ENCODE results near the gene HAL.

The HAL gene

DNA sequence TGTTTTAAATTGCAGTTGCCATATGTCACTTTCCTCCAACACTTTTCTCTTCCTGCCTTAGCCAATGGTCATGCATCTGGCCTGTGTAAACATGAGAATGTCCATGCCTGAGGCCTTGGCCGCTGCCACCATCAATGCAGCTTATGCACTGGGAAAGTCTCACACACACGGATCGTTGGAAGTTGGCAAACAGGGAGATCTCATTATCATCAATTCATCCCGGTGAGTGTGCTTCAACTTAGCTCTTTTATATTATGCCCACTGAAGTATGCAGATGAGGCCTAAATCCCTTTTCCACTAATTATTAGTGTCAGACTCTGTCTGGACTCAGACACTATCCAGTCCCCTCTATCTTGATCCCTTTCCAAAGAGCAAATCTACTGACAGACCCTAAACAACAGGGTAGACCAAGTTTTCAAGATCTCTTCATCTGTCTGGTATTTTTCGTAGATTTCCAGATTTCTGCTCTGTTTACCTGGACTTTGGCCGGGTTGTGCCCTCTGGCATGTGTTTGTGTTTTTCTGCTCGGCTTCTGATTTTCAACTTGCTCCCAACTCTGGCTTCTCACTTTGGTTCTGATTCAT, 29.8 kb downstream of the HAL start:
- DNase-seq (ENCODE audit: low read depth, low spot score) = no peak
- POLR2A ChIA-PET = no interaction called here
- CTCF ChIA-PET = interaction anchor here (1.1 kb wide), 1 partner anchor 32 kb away, joined by 3 read pairs; no protein-coding TSS in a partner anchor
- H3K4me3 ChIP-seq (ENCODE audit: low read depth, low read length) = no peak overlapping the region
- TF ChIP-seq, protein P1, sequence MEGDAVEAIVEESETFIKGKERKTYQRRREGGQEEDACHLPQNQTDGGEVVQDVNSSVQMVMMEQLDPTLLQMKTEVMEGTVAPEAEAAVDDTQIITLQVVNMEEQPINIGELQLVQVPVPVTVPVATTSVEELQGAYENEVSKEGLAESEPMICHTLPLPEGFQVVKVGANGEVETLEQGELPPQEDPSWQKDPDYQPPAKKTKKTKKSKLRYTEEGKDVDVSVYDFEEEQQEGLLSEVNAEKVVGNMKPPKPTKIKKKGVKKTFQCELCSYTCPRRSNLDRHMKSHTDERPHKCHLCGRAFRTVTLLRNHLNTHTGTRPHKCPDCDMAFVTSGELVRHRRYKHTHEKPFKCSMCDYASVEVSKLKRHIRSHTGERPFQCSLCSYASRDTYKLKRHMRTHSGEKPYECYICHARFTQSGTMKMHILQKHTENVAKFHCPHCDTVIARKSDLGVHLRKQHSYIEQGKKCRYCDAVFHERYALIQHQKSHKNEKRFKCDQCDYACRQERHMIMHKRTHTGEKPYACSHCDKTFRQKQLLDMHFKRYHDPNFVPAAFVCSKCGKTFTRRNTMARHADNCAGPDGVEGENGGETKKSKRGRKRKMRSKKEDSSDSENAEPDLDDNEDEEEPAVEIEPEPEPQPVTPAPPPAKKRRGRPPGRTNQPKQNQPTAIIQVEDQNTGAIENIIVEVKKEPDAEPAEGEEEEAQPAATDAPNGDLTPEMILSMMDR (IDR thresholded peaks at IDR 0.05; ENCODE audit: insufficient read depth, low read length, missing control alignments) = no peak

DNA sequence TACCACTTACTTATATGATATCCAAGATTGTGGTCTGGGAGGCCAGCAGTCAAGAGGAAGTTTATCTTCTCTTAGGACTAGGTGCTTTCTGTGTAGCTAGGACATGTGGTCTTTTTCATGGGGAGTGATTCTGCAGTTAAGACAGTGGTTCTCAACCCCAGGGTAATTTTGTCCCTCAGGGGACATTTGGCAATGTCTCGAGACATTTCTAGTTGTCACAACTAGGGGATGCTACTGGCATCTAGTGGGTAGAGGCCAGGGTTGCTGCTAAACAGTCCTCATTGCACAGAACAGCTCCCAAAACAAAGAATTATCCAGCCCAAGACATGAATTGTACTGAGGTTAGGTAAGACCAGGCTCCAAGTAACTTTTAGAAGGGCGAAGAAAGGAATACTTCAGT, 33.0 kb downstream of the HAL start:
- CTCF ChIA-PET = interaction anchor here (1.6 kb wide), 1 partner anchor 45 kb away, joined by 4 read pairs; no protein-coding TSS in a partner anchor
- H3K4me3 ChIP-seq (ENCODE audit: low read depth, low read length) = no peak overlapping the region
- POLR2A ChIA-PET = no interaction called here
- no peak for DNase-seq (ENCODE audit: low read depth, low spot score)
- TF ChIP-seq, protein P1 (IDR thresholded peaks at IDR 0.05; ENCODE audit: insufficient read depth, low read length, missing control alignments) = no peak

DNA sequence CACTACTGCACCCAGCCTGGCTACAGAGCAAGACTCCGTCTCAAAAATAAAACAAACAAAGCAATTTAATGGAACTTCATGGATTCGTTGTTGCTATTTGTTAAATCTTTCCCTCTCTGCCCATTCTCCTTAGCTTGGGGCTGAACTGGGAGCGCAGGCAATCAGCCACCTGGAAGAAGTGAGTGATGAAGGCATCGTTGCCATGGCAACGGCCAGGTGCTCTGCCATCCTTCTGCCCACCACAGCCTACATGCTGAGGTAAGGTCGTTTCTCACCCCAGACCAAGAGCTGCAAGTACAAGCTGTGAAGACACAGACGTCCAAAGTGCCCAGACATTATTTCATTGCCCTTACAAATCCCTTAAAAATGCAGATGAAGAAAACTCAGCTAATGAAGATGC, 33.9 kb downstream of the HAL start:
- no peak for DNase-seq (ENCODE audit: low read depth, low spot score)
- no peak overlapping the region for H3K4me3 ChIP-seq (ENCODE audit: low read depth, low read length)
- CTCF ChIA-PET = interaction anchor here (1.0 to 1.6 kb wide), 2 partner anchors 10 to 44 kb away, joined by 3 to 4 read pairs; no protein-coding TSS in a partner anchor
- POLR2A ChIA-PET = no interaction called here
- TF ChIP-seq, protein P1 (IDR thresholded peaks at IDR 0.05; ENCODE audit: insufficient read depth, low read length, missing control alignments) = no peak

DNA sequence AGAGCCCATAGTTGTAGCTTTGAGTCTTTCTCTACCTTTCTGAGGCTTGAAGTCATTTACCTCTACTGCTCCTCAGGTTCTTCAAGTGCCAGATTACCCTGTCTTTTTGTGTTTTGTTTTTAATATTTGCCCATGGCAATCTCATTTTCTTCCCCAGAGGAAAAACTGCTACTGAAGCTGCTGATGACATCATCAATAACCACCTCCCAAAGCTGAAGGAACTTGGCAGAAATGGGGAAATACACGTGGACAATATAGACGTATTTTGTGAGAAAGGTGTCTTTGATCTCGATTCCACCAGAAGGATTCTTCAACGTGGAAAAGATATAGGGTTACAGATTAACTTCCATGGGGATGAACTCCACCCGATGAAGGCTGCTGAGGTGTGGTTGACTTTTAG, 35.9 kb downstream of the HAL start:
- TF ChIP-seq, protein P1 (IDR thresholded peaks at IDR 0.05; ENCODE audit: insufficient read depth, low read length, missing control alignments) = no peak
- DNase-seq (ENCODE audit: low read depth, low spot score) = no peak
- ChIA-PET CTCF (interaction anchor here (1.0 to 1.6 kb wide), 2 partner anchors 8 to 39 kb away, joined by 5 read pairs; no protein-coding TSS in a partner anchor), POLR2A (interaction anchor here (0.7 kb wide), 1 partner anchor 467 kb away, joined by 3 read pairs; no protein-coding TSS in a partner anchor)
- no peak overlapping the region for H3K4me3 ChIP-seq (ENCODE audit: low read depth, low read length)

DNA sequence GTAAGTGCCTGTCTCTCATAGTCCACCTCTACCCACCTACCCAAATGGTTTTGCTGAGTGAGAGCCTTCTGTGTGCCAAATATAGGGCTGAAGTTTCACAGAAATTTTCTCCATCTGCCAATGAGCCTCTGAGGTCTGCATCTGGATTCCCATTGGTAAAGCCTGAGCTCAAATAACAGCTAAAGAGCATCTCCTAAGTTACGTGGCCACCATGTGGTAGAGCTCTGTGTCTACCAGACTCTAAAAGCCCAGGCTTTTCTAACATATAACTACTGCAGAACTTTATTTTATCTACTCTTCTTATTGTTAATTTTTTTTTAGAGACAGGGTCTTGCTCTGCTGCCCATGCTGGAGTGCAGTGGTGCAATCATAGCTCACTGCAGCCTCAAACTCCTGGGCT, 37.0 kb downstream of the HAL start:
- no peak for DNase-seq (ENCODE audit: low read depth, low spot score)
- TF ChIP-seq, protein P1 (IDR thresholded peaks at IDR 0.05; ENCODE audit: insufficient read depth, low read length, missing control alignments) = no peak
- ChIA-PET CTCF (interaction anchor here (0.8 to 1.6 kb wide), 6 partner anchors 9 to 378 kb away, joined by 3 to 5 read pairs (median 4); no protein-coding TSS in a partner anchor), POLR2A (no interaction called here)
- no peak overlapping the region for H3K4me3 ChIP-seq (ENCODE audit: low read depth, low read length)

DNA sequence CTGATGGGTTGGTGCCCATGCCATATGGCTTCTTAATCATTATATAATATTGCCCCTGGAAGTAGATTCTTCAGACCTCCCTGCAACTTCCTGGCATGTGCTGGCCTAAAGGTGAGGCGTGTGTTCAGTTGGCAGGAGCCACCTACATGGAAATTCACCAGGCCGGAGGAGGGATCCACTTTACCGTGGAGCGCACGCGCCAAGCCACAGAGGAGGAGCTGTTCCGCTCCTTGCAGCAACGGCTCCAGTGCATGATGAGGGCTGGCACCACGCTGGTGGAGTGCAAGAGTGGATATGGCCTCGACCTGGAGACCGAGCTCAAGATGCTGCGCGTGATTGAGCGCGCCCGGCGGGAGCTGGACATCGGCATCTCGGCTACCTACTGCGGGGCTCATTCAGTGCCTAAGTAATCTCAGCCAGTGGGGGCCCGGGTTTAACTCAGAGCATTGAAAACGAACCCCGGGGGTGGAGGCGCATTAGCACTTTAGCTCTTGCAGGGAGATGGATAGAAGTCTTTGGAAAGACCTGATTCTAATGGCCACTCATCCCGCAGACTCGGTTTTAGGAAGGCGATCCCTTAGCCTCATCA, 39.5 kb downstream of the HAL start:
- CTCF ChIA-PET = interaction anchor here (0.6 to 1.7 kb wide), 3 partner anchors 13 to 372 kb away, joined by 3 to 4 read pairs (median 4); partner anchors contain the start of genes AMDHD1 and CCDC38
- no peak for DNase-seq (ENCODE audit: low read depth, low spot score)
- no peak overlapping the region for H3K4me3 ChIP-seq (ENCODE audit: low read depth, low read length)
- TF ChIP-seq, protein P1 (IDR thresholded peaks at IDR 0.05; ENCODE audit: insufficient read depth, low read length, missing control alignments) = no peak
- POLR2A ChIA-PET = no interaction called here

All from AG04449 (cell line).